ENCODE results near the gene ST8SIA1.

ST8SIA1 gene

GRCh38 chr12:22276867-22277266 lies 57.6 kb downstream of the ST8SIA1 start:
- no peak for DNase-seq

- no peak for DNase-seq
These were observed 58.2 kb downstream of the ST8SIA1 start for GRCh38 chr12:22276313-22276712.

GRCh38 chr12:22275843-22276242 lies 58.7 kb downstream of the ST8SIA1 start:
- DNase-seq, result no peak

- DNase-seq, result no peak
These were observed 62.0 kb downstream of the ST8SIA1 start for GRCh38 chr12:22272335-22273151.

- DNase-seq, result no peak
These were observed 63.5 kb downstream of the ST8SIA1 start for GRCh38 chr12:22271023-22271422.

GRCh38 chr12:22268973-22269372 lies 65.5 kb downstream of the ST8SIA1 start:
- no peak for DNase-seq

- no peak for DNase-seq
These were observed 66.1 kb downstream of the ST8SIA1 start for GRCh38 chr12:22268406-22268805.

- DNase-seq, result no peak
These were observed 68.4 kb downstream of the ST8SIA1 start for GRCh38 chr12:22266101-22266500.

GRCh38 chr12:22264380-22264779 lies 70.1 kb downstream of the ST8SIA1 start:
- no peak for DNase-seq

- DNase-seq, result no peak
These were observed 72.2 kb downstream of the ST8SIA1 start for GRCh38 chr12:22262309-22262708.

- no peak for DNase-seq
These were observed 77.4 kb downstream of the ST8SIA1 start for GRCh38 chr12:22257100-22257499.

GRCh38 chr12:22256605-22257004 lies 77.9 kb downstream of the ST8SIA1 start:
- DNase-seq, result no peak

- no peak for DNase-seq
These were observed 78.5 kb downstream of the ST8SIA1 start for GRCh38 chr12:22256041-22256441.

GRCh38 chr12:22255097-22255496 lies 79.4 kb downstream of the ST8SIA1 start:
- DNase-seq, result no peak

GRCh38 chr12:22254478-22254877 lies 80.0 kb downstream of the ST8SIA1 start:
- DNase-seq, result no peak

GRCh38 chr12:22252057-22252456 lies 82.5 kb downstream of the ST8SIA1 start:
- DNase-seq, result no peak

- no peak for DNase-seq
These were observed 83.7 kb downstream of the ST8SIA1 start for GRCh38 chr12:22250762-22251161.

- DNase-seq, result no peak
These were observed 85.9 kb downstream of the ST8SIA1 start for GRCh38 chr12:22248571-22249115.

- no peak for DNase-seq
These were observed 86.4 kb downstream of the ST8SIA1 start for GRCh38 chr12:22248121-22248520.

- no peak for DNase-seq
These were observed 88.2 kb downstream of the ST8SIA1 start for GRCh38 chr12:22246217-22246846.

- no peak for DNase-seq
These were observed 91.8 kb downstream of the ST8SIA1 start for GRCh38 chr12:22242726-22243125.

- no peak for DNase-seq
These were observed 96.3 kb downstream of the ST8SIA1 start for GRCh38 chr12:22238211-22238610.

GRCh38 chr12:22234561-22234960 lies 99.9 kb downstream of the ST8SIA1 start:
- DNase-seq, result no peak

- no peak for DNase-seq
These were observed 102.7 kb downstream of the ST8SIA1 start for GRCh38 chr12:22231836-22232235.

All from NCI-H1694 (cell line).